IPS-NIHi7 (cell line): ENCODE measurements around the gene EFCC1.

ENCODE experiments used
- DNase-seq: peaks from one replicate; pipeline ENCODE4 v3.0.0; 2012; ENCODE audit warnings: mixed read lengths; ENCODE audit errors: extremely low spot score

Gene EFCC1

GRCh38 chr3:129001101-129001805 lies at the start of gene EFCC1:
Gene EFCC1, plus strand, starts transcription at chr3:129001304. Its CDS starts 325 bp downstream, at chr3:129001629.
- peak; percentile 63 for DNase-seq

- DNase-seq: no peak
Observed at GRCh38 chr3:128956440-128956839, 44.7 kb upstream of the EFCC1 start.

- no peak for DNase-seq
Observed at GRCh38 chr3:128965280-128965679, 35.8 kb upstream of the EFCC1 start.

- DNase-seq: no peak
Observed at GRCh38 chr3:128965818-128966217, 35.3 kb upstream of the EFCC1 start.

- no peak for DNase-seq
Observed at GRCh38 chr3:128967748-128968355, 33.3 kb upstream of the EFCC1 start.

GRCh38 chr3:128969993-128970739 lies 30.9 kb upstream of the EFCC1 start:
- DNase-seq: peak; percentile 74

GRCh38 chr3:128970740-128971047 lies 30.4 kb upstream of the EFCC1 start:
- DNase-seq: no peak

GRCh38 chr3:128971421-128972100 lies 29.5 kb upstream of the EFCC1 start:
- no peak for DNase-seq

GRCh38 chr3:128973988-128974564 lies 27.0 kb upstream of the EFCC1 start:
- DNase-seq: no peak

GRCh38 chr3:128975276-128975675 lies 25.8 kb upstream of the EFCC1 start:
- DNase-seq: no peak

- no peak for DNase-seq
Observed at GRCh38 chr3:128983293-128984069, 17.6 kb upstream of the EFCC1 start.

- no peak for DNase-seq
Observed at GRCh38 chr3:128984596-128984995, 16.5 kb upstream of the EFCC1 start.

- DNase-seq: no peak
Observed at GRCh38 chr3:128987302-128988100, 13.6 kb upstream of the EFCC1 start.

- no peak for DNase-seq
Observed at GRCh38 chr3:128988286-128988685, 12.8 kb upstream of the EFCC1 start.

- DNase-seq: no peak
Observed at GRCh38 chr3:128991355-128991895, 9.7 kb upstream of the EFCC1 start.

GRCh38 chr3:128992926-128993460 lies 8.1 kb upstream of the EFCC1 start:
- DNase-seq: peak; percentile 50

- peak; percentile 98 for DNase-seq
Observed at GRCh38 chr3:128993461-128994172, 7.5 kb upstream of the EFCC1 start, which contains the start of gene CFAP92. Gene CFAP92, minus strand, starts transcription at chr3:128994076. Its CDS starts 772 bp downstream, at chr3:128993304.

GRCh38 chr3:128994173-128994512 lies 7.0 kb upstream of the EFCC1 start:
- DNase-seq: no peak
